ENCODE measurements around the gene CKAP5.

The CKAP5 gene

GRCh38 chr11:46698597-46698996, 147.5 kb downstream of the CKAP5 start:
- no peak for DNase-seq (ENCODE audit: low spot score)

DNA sequence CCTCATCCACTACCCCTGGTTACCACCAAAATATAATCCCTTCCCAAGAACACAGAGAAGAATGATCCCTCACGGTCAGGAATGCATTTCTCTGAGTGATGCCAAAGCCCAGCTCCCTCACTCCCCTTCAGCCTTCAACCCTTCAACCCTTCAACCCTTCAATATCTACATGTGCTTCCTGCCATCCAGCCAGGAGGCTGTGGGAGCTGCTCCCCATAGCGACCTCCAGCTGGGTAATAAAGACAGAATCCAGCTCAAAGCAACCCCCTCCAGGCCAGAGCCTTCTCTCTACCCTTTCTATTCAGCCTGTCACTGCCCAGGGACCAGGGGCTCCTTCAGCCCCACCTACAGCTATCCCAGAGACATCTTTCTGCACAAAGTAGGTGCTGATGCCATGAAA, 148.4 kb downstream of the CKAP5 start:
- no peak for DNase-seq (ENCODE audit: low spot score)

GRCh38 chr11:46697303-46697702, 148.8 kb downstream of the CKAP5 start:
- no peak for DNase-seq (ENCODE audit: low spot score)

GRCh38 chr11:46696212-46696558, 149.9 kb downstream of the CKAP5 start:
- no peak for DNase-seq (ENCODE audit: low spot score)

GRCh38 chr11:46695345-46696211, 150.5 kb downstream of the CKAP5 start:
- DNase-seq (ENCODE audit: low spot score), result no peak

GRCh38 chr11:46694607-46695006, 151.5 kb downstream of the CKAP5 start:
- DNase-seq (ENCODE audit: low spot score), result no peak

DNA sequence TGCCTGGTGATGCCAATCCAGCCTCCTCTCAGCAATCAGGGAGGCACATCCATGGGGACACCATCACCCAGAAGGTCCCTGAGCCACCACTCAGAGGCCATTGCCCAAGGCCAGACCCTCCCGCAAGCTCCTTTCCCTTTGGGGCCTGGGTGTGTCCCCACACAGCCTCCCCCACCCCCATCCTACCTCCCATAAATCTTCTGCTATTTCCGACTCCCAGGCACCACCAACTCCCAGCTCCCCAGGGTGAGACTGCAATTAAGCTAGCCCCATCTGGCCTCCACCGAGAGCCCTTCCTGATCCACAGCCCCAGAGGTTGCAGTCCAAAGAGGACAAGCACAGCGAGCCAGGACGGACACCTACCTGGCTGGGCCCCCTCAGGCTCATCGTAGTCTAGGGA, 152.0 kb downstream of the CKAP5 start:
- no peak for DNase-seq (ENCODE audit: low spot score)

DNA sequence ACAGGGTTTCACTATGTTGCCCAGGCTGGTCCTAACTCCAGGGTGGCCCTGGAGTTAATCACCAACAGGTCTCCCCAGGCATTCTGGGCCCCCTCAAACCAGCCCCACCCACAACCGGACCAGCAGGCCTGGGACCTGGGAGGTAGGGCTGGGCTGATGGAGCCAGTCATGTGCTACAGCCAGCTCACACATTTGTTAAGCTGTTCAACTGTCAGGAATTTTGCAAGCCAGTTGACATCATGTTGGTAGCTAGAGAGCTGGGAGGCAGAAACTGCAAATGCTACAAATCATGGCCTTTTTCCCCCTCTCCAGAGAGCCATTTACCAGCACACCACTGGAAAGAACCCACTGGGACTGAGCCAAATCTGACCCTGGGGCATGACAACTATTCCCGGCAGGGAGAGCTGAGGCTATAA, 152.5 kb downstream of the CKAP5 start:
- DNase-seq (ENCODE audit: low spot score), result no peak

Measured in LoVo (cell line).